Measurements from ENCODE around the gene ARID5B. TPM values are rescaled to one million over a fixed set of nuclear protein-coding genes. Genes with fewer than 3 reads are reported as not detected.

Gene ARID5B
- total RNA-seq, 1 donor = 94.1 TPM

DNA sequence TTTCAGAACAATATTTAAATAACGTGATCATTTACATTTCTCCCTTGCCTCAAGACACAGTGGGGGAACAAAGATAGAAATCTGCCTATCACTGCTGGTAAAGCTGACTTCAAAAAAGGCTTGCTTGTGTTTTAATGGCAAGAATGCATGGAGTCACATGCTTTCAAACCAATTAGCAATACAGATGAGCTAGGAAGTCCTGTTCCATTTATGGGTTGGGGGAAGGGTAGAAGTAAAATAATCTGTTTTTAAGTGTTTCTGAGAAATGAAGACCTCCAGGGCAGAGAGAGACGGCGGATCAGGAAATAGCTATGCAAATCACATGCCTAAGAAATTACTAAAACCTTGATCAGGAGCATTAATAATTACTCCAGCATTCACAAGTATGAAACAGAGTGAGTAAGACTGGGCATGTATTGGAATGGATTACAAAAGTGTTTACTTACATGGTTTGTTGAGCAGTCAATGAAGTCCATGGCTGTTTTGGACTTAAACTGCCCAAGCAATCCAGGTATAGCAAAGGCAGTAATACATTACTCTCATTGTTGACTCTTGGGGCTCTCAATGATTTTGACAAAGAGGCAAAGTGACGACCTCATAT, 142.0 kb downstream of the ARID5B start:
- no peak overlapping the region for H3K4me3 ChIP-seq (ENCODE audit: insufficient read depth, low read length)
- peaks cover 65% of the 10 kb centered on the region for H3K4me1 ChIP-seq (ENCODE audit: insufficient read depth, low read length)
- H3K27ac ChIP-seq (ENCODE audit: low read depth, low read length) = peak overlapping the region; percentile 35
- no peak overlapping the region for H3K4me2 ChIP-seq (ENCODE audit: insufficient read depth, low read length)
- no peaks in the 10 kb centered on the region for H4K20me1 ChIP-seq (ENCODE audit: insufficient read depth, low read length)
- TF ChIP-seq, protein P1, sequence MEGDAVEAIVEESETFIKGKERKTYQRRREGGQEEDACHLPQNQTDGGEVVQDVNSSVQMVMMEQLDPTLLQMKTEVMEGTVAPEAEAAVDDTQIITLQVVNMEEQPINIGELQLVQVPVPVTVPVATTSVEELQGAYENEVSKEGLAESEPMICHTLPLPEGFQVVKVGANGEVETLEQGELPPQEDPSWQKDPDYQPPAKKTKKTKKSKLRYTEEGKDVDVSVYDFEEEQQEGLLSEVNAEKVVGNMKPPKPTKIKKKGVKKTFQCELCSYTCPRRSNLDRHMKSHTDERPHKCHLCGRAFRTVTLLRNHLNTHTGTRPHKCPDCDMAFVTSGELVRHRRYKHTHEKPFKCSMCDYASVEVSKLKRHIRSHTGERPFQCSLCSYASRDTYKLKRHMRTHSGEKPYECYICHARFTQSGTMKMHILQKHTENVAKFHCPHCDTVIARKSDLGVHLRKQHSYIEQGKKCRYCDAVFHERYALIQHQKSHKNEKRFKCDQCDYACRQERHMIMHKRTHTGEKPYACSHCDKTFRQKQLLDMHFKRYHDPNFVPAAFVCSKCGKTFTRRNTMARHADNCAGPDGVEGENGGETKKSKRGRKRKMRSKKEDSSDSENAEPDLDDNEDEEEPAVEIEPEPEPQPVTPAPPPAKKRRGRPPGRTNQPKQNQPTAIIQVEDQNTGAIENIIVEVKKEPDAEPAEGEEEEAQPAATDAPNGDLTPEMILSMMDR (IDR thresholded peaks at IDR 0.05; ENCODE audit: extremely low read depth, low read depth, low read length) = no peak
- H3K36me3 ChIP-seq (ENCODE audit: insufficient read depth, low read length) = no peaks in the 10 kb centered on the region
- peaks cover 45% of the 10 kb centered on the region for H3K79me2 ChIP-seq (ENCODE audit: insufficient read depth, low read length)
- peak; percentile 36 for DNase-seq (ENCODE audit: insufficient read length, low spot score, missing footprints)
- no peak overlapping the region for H2AFZ ChIP-seq (ENCODE audit: low read length)
- no peaks in the 10 kb centered on the region for H3K9me3 ChIP-seq (ENCODE audit: low read depth, low read length)
- H3K27me3 ChIP-seq (ENCODE audit: insufficient read depth, low read length) = no peaks in the 10 kb centered on the region

DNA sequence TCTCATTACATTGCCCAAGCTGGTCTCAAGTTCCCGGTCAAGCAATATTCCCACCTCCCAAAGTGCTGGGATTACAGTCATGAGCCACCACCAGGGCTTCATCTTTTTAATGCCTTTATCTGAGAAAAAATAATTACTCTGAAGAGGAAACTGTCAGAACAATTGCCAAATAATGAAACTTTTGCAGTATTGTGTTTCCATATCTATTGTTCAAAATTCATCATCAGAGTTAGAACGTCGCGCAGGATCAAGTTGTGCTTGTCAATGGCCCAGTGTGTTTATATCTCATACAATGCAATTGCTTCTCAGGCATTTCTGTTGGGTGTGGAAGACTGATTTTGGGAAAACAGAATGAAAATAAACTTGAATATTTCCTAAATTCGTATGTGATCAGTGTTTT, 143.1 kb downstream of the ARID5B start:
- peak overlapping the region; percentile 35 for H3K27ac ChIP-seq (ENCODE audit: low read depth, low read length)
- no peak overlapping the region for H3K4me3 ChIP-seq (ENCODE audit: insufficient read depth, low read length)
- H3K4me1 ChIP-seq (ENCODE audit: insufficient read depth, low read length) = peaks cover 60% of the 10 kb centered on the region
- DNase-seq (ENCODE audit: insufficient read length, low spot score, missing footprints) = no peak
- H4K20me1 ChIP-seq (ENCODE audit: insufficient read depth, low read length) = no peaks in the 10 kb centered on the region
- TF ChIP-seq, protein P1 (IDR thresholded peaks at IDR 0.05; ENCODE audit: extremely low read depth, low read depth, low read length) = no peak
- H3K27me3 ChIP-seq (ENCODE audit: insufficient read depth, low read length) = no peaks in the 10 kb centered on the region
- H3K4me2 ChIP-seq (ENCODE audit: insufficient read depth, low read length) = no peak overlapping the region
- H3K79me2 ChIP-seq (ENCODE audit: insufficient read depth, low read length) = peaks cover 51% of the 10 kb centered on the region
- no peak overlapping the region for H2AFZ ChIP-seq (ENCODE audit: low read length)
- H3K9me3 ChIP-seq (ENCODE audit: low read depth, low read length) = no peaks in the 10 kb centered on the region
- no peaks in the 10 kb centered on the region for H3K36me3 ChIP-seq (ENCODE audit: insufficient read depth, low read length)

DNA sequence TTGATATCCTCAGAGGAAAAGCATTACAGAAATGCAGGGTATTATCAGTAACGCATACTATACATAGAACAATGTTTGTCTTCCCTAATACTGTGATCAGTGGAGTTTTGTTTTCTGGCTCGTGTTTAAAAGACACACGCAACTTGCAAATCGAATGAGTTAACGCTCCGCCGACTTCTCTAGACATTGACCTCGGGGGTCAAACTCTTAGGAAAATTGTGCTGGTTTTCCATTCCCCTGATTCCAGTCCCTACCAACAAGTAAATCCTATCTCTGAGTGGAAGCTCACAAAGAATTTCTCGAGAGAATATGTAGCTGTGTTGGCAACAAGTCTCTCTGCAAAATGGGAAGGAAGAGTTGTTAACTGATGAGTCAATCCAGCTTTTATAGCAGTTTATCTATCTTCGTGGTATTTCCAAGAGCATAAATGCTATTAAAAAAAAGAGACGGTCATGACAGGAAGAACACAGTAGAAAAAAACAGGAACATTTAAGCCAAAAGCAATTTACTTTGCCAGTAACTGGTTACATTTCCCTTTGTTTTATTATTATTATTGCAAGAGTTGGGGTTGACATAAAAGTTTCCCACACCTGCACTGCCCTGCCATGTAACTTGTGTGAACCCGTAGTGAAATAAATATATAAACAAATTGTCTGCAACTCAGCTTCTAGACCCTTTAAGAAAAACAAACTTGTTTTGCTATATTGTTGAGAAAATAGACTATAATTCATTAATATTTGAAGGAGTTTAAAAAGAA, 144.4 kb downstream of the ARID5B start:
- Histone ChIP-seq H3K27ac (ENCODE audit: low read depth, low read length) (peak overlapping the region; percentile 93), H2AFZ (ENCODE audit: low read length) (no peak overlapping the region), H3K79me2 (ENCODE audit: insufficient read depth, low read length) (peaks cover 57% of the 10 kb centered on the region), H3K9me3 (ENCODE audit: low read depth, low read length) (no peaks in the 10 kb centered on the region), H3K4me1 (ENCODE audit: insufficient read depth, low read length) (peaks cover 55% of the 10 kb centered on the region), H3K36me3 (ENCODE audit: insufficient read depth, low read length) (no peaks in the 10 kb centered on the region), H3K4me3 (ENCODE audit: insufficient read depth, low read length) (no peak overlapping the region), H4K20me1 (ENCODE audit: insufficient read depth, low read length) (peaks cover 4% of the 10 kb centered on the region), H3K27me3 (ENCODE audit: insufficient read depth, low read length) (no peaks in the 10 kb centered on the region), H3K4me2 (ENCODE audit: insufficient read depth, low read length) (peak overlapping the region; percentile 88)
- peak; percentile 49 for DNase-seq (ENCODE audit: insufficient read length, low spot score, missing footprints)
- TF ChIP-seq, protein P1 (IDR thresholded peaks at IDR 0.05; ENCODE audit: extremely low read depth, low read depth, low read length) = no peak

DNA sequence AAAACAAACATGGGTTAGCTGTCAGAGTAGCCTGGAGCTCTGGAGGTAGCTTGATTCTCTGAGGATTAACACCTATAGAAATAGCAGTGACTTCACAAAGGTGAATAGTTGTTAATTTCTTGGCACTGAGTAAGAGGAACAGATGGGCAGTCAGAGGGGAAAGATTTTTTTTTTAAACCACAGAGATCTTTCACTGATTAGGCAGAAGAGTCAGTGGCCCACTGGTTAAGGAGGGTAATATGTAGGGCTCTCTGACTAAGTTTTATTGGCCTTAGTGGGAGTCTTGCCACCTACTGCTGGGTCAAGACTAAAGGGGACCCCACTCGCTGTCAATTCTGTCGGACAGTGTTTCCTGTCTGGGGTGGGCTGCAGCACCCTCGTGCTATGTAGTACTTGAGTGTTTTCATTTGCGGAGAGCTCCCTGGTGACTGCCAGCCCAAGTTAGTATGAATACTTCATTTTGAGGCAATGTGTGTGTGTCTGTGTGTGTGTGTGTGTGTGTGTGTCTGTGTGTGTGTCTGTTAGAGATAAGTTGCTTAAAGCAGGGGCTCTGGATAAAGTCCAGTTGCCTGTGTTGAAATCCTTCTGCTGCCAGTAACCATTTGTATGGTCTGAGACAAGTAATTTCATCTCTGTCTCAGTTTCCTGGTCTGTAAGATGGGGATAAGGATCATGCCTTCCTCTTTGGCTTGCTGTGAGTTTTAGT, 145.2 kb downstream of the ARID5B start:
- peak overlapping the region; percentile 93 for H3K27ac ChIP-seq (ENCODE audit: low read depth, low read length)
- H3K4me2 ChIP-seq (ENCODE audit: insufficient read depth, low read length) = peak overlapping the region; percentile 88
- no peaks in the 10 kb centered on the region for H3K27me3 ChIP-seq (ENCODE audit: insufficient read depth, low read length)
- peaks cover 61% of the 10 kb centered on the region for H3K79me2 ChIP-seq (ENCODE audit: insufficient read depth, low read length)
- H4K20me1 ChIP-seq (ENCODE audit: insufficient read depth, low read length) = peaks cover 8% of the 10 kb centered on the region
- H3K9me3 ChIP-seq (ENCODE audit: low read depth, low read length) = no peaks in the 10 kb centered on the region
- TF ChIP-seq, protein P1 (IDR thresholded peaks at IDR 0.05; ENCODE audit: extremely low read depth, low read depth, low read length) = no peak
- H3K4me3 ChIP-seq (ENCODE audit: insufficient read depth, low read length) = peak overlapping the region; percentile 29
- H3K36me3 ChIP-seq (ENCODE audit: insufficient read depth, low read length) = peaks cover 4% of the 10 kb centered on the region
- peaks cover 56% of the 10 kb centered on the region for H3K4me1 ChIP-seq (ENCODE audit: insufficient read depth, low read length)
- no peak for DNase-seq (ENCODE audit: insufficient read length, low spot score, missing footprints)
- H2AFZ ChIP-seq (ENCODE audit: low read length) = no peak overlapping the region
